Testis (tissue), 2 donors: ENCODE data around the gene PTPRD.

ENCODE experiments used
- CTCF ChIP-seq, 3 experiments: fragments of 450-650 bp in 2 of 3; fragments of 200-600 bp in 1 of 3; sonication (generic) in 1 of 3; IDR thresholded peaks; one replicate each; pipeline ENCODE4 v1.5.1; 2016 to 2019; ENCODE audit warnings: antibody characterized with exemption in 3 of 3, mild to moderate bottlenecking in 2 of 3, moderate library complexity in 1 of 3
- POLR2A ChIP-seq: fragments of 450-650 bp; IDR thresholded peaks from one replicate; pipeline ENCODE4 v1.6.1; 2017; ENCODE audit warnings: antibody characterized with exemption, mild to moderate bottlenecking, moderate library complexity

GRCh38 chr9:10045598-10045997, 567.2 kb downstream of the PTPRD start:
- no peak for TF ChIP-seq POLR2A
- peak in 1 of 3 experiments; percentile 8 for TF ChIP-seq CTCF (IDR thresholded peaks at IDR 0.05)
